GM18519 (cell line): ENCODE results near the gene RRM1.
A peak's percentile ranks its signal among the peaks of the same experiment; 100 is the strongest.
"Not testable (repeated sequence)": the region's sequence is repeated elsewhere in the genome, so short reads cannot be mapped to it uniquely, and the experiment has no call there.

ENCODE experiments used
- ATAC-seq: cut with Tn5 transposase; IDR thresholded peaks from one replicate; pipeline ENCODE4 v1.9.1; 2021; ENCODE audit warnings: mild to moderate bottlenecking, moderate library complexity; ENCODE audit not compliant: unreplicated experiment, low FRiP score

RRM1 gene

GRCh38 chr11:4127357-4127756 lies 32.8 kb downstream of the RRM1 start:
- no peak for ATAC-seq

- ATAC-seq, result not testable (repeated sequence)
Measured at GRCh38 chr11:4130219-4130618, 35.6 kb downstream of the RRM1 start.

DNA sequence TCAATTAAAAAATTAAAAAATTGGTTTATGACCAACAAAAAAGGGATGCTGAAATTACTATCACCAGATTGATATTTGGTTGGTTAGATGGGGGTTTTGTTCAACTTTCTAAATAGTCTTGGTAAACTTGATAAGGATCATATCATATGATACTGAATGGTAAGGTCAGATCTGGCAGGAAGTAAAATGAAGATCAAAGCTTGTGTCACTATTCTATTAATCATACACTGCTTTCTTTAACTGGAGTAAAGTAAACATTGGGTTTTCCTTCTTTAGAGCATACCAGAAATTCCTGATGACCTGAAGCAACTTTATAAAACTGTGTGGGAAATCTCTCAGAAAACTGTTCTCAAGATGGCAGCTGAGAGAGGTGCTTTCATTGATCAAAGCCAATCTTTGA lies 40.2 kb downstream of the RRM1 start:
- no peak for ATAC-seq

GRCh38 chr11:4138497-4138896 lies 43.9 kb downstream of the RRM1 start:
- ATAC-seq, result no peak

DNA sequence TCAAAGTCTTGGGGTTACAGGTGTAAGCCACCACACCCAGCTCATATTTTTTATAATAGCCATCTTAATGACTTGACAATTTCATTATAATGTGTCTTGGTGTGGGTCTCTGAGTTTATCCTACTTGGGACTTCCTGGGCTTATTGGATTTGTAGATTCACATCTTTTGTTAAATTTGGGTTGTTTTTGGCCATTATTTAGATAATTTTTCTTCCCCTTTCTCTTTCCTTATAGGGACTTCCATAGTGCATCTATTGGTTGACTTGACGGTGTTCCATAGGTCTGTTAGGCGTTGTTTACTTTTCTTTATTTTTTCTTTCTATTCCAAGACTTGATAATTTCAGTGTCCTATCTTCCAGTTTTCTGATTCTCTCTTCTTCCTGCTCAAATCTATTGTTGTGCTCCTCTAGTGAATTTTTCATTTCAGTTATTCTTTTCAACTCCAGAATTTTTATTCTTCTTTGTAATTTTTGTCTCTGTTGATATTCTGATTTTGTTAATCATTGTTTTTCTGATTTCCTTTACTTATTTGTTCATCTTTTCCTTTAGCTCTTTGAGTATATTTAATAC lies 45.6 kb downstream of the RRM1 start:
- ATAC-seq, result no peak

DNA sequence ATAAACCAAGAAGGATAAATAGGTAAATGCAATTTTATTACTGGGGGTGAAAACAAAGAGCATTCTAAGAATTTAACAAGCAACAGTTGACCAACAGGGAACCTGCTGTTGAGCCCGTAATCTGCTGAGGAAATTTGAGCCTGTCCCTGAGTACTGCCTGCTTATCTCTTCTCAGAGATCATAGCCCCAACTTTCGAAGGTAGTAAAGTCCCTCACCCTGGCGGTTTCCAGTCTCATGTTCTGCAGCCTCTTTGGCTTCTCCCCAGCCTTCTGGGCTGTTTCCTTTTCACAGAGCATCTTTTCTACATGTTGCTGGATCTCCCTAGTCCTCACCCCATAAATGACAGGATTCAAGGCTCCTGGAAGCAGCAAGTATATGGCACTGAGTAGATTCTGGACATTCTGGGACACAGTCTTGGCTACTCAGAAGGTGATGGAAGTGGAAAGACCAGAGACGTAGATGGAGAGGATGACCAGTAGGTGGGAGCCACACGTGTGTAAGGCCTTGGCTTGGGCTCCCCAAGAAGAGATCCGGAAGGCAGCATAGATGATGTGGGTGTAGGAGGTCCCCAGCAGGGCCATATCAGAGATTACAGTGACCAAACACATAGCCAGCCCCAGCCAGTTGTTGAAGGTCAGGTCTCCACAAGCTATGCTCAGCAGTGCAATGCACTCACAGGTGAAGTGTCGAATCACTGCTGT lies 51.6 kb downstream of the RRM1 start:
- ATAC-seq, result no peak

- no peak for ATAC-seq
Measured at GRCh38 chr11:4146772-4147098, 52.1 kb downstream of the RRM1 start.

GRCh38 chr11:4154503-4154902 lies 59.9 kb downstream of the RRM1 start:
- no peak for ATAC-seq

DNA sequence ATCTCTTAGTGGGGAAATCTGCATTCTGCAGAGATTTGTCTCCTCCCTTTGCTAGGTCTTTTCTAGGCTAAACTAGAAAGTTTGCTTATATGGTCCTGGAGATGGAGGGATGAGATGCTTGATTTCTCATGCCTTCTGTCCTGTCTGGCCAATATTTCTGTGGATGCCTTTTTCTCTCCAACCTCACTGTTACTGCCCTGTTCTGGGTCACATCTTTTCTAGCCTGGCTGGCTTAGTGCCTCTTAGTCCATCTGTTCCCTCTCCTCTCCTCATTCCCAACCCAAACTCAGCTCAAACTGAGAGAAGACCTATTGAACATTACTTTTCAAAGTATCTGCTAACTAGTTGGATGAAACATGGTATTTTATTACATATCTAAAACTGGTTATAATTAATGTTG lies 62.0 kb downstream of the RRM1 start:
- ATAC-seq, result no peak

DNA sequence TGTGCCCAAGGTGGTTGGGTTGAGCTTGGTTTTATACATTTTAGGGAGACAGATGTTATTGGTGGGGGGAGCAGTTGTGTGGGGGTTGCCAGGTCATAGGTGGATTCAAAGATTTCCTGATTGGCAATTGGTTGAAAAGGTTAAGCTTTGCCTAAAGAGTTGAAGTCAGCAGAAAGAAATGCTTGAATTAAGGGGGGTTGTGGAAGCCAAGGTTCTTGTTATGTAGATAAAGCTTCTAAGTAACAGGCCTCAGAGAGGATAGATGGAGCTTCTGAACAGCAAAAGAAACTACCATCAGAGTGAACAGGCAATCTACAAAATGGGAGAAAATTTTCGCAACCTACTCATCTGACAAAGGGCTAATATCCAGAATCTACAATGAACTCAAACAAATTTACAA lies 64.2 kb downstream of the RRM1 start:
- not testable (repeated sequence) for ATAC-seq

DNA sequence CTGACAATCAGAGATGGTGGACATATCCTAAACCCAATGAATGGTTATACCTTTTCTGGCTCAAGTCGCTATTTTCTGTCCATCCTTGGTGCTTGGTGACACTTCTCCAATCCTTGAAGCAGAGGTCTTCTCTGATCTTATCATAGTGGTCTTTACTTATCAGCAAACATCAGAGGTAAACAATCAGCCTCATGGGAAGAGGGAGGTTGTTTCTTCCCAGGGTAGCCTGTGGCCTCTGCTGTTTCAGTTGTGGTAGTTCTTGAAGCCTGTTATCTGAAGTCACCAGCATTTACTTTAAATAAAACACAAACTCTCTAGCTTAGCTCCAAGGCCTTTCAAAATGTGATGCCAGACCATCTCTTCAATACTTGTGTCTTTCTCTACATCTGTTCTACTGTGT lies 66.7 kb downstream of the RRM1 start:
- ATAC-seq, result no peak

DNA sequence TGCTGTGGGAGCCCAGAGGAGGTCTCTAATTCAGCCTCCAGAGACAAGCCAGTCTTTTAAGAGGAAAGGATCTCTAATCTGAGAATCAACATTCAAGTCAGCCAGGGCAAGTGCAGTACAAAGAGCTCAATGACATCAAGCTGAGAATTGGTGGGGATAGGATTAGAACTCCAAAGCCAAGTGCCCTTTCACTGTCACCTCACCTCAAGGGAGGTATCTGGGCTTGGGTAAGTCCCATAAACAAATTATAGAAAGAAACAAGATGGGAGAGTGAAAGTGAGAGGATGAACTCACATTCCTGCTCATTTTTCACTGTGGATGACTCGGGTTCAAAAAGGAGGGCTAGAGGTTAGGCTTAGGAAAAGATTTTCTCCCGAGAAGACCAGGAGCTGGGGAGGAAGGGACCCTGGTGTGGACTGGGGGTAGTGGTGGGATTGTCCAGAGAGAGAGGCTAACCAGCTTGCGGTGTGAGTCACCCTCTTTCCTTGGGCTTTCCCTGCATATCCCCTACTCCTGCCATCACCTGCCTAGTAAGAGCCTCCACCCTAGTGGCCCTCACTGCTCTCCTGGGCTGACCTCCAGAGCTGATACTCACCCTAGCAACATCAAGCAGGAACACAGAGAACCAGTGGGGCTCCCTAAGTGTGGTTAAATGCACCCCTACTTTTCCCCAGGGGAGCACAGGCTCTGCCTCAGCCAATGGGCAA lies 70.4 kb downstream of the RRM1 start:
- no peak for ATAC-seq

- ATAC-seq, result no peak
Measured at GRCh38 chr11:4167292-4167691, 72.7 kb downstream of the RRM1 start.

DNA sequence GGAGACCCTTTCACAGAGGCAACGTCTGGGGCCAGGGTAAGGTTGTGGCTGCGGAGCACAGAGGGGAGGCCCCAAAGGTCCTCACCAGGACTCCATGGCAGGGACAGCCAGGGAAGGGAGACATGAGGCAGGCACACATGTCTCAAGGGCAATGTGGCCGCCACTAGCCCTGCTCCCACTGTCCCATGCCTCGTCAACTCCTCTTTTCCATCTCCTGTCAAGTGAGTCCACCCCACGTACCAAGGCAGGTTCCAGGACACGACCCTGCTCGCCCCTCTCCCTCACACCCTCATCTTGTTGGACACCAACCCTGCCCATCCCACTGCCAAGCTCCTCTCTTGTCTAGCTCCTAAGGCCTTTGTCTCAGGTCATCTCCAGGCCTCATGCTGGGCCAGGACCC lies 73.2 kb downstream of the RRM1 start:
- no peak for ATAC-seq

- ATAC-seq, result not testable (repeated sequence)
Measured at GRCh38 chr11:4175620-4176350, 81.2 kb downstream of the RRM1 start.

GRCh38 chr11:4178813-4179662 lies 84.4 kb downstream of the RRM1 start:
- no peak for ATAC-seq

DNA sequence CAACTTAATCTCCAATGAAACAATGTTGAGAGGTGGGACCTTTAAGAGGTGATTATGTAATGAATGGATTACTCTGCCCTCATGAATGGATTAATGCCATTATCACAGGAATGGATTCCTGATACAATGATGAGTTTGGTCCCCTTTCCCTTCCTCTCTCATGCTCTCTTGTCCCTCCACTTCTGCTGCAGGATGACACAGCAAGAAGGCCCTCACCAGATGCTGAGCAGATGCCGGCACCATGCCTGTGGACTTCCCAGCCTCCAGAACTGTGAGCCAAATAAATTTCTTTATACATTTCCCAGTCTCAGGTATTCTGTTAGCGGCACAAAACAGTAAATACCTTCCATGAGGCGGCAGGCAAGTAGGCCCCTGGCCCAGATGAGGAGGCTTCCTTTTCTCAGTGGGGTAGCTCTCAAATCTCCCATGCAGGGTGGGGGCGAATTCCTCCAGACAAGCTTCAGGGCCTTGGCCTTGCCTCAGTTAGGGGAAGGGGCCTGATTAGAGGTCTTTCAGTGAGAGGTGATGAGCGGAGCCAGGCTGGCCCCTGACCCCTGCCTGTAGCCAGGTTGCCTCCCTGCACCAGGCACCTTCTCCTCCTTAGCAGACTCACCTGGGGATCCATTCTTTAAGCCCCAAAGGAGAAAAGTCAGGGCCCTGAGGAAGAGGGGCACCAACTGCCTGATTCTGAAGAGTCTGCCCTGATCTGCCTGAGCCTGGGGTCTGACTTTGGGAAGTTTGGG lies 86.0 kb downstream of the RRM1 start:
- no peak for ATAC-seq

GRCh38 chr11:4181782-4182721 lies 87.5 kb downstream of the RRM1 start:
- peak; percentile 69 for ATAC-seq
